BE2C (cell line): ENCODE data around the gene SERPINA6.

ENCODE experiments used
- DNase-seq: peaks from one replicate; pipeline ENCODE4 v3.0.0-alpha.2; 2020
- H3K27me3 ChIP-seq: fragments of 250-450 bp; sonication (Bioruptor Pico); 2 replicates; pipeline ENCODE4 v1.5.1; 2020; ENCODE audit warnings: mild to moderate bottlenecking
- H3K36me3 ChIP-seq: fragments of 250-450 bp; sonication (Bioruptor Pico); 2 replicates; pipeline ENCODE4 v1.5.1; 2020; ENCODE audit warnings: mild to moderate bottlenecking
- H3K4me1 ChIP-seq: fragments of 250-450 bp; sonication (Bioruptor Pico); 2 replicates; pipeline ENCODE4 v1.5.1; 2020
- H3K4me3 ChIP-seq: 2 replicates; pipeline ENCODE4 v1.5.1; 2011; ENCODE audit warnings: low read depth, low read length
- H3K9me3 ChIP-seq: fragments of 250-450 bp; sonication (Bioruptor Pico); 2 replicates; pipeline ENCODE4 v1.5.1; 2020
- CTCF ChIP-seq: IDR thresholded peaks from 2 replicates; pipeline ENCODE4 v1.5.1; 2012; ENCODE audit warnings: mild to moderate bottlenecking, low read depth, low read length

SERPINA6 gene

GRCh38 chr14:94320243-94320642, 2.9 kb downstream of the SERPINA6 start:
- H3K4me3 ChIP-seq = no peak overlapping the region
- no peaks in the 10 kb centered on the region for H3K27me3 ChIP-seq
- no peaks in the 10 kb centered on the region for H3K36me3 ChIP-seq
- H3K9me3 ChIP-seq = no peaks in the 10 kb centered on the region
- TF ChIP-seq CTCF = no peak
- no peaks in the 10 kb centered on the region for H3K4me1 ChIP-seq
- DNase-seq = no peak

- Histone ChIP-seq H3K36me3 (no peaks in the 10 kb centered on the region), H3K9me3 (no peaks in the 10 kb centered on the region), H3K4me1 (no peaks in the 10 kb centered on the region), H3K4me3 (no peak overlapping the region), H3K27me3 (no peaks in the 10 kb centered on the region)
- no peak for TF ChIP-seq CTCF
- DNase-seq = no peak
Measured at GRCh38 chr14:94317259-94317658, 5.9 kb downstream of the SERPINA6 start.

GRCh38 chr14:94316692-94317091, 6.4 kb downstream of the SERPINA6 start:
- no peaks in the 10 kb centered on the region for H3K4me1 ChIP-seq
- TF ChIP-seq CTCF = no peak
- no peaks in the 10 kb centered on the region for H3K27me3 ChIP-seq
- H3K9me3 ChIP-seq = no peaks in the 10 kb centered on the region
- H3K36me3 ChIP-seq = no peaks in the 10 kb centered on the region
- no peak for DNase-seq
- H3K4me3 ChIP-seq = no peak overlapping the region

- TF ChIP-seq CTCF = no peak
- no peak for DNase-seq
- no peak overlapping the region for H3K4me3 ChIP-seq
- no peaks in the 10 kb centered on the region for H3K36me3 ChIP-seq
- H3K4me1 ChIP-seq = no peaks in the 10 kb centered on the region
- no peaks in the 10 kb centered on the region for H3K27me3 ChIP-seq
- H3K9me3 ChIP-seq = no peaks in the 10 kb centered on the region
Measured at GRCh38 chr14:94314890-94315289, 8.2 kb downstream of the SERPINA6 start.

GRCh38 chr14:94313991-94314655, 9.0 kb downstream of the SERPINA6 start:
- no peaks in the 10 kb centered on the region for H3K4me1 ChIP-seq
- H3K36me3 ChIP-seq = no peaks in the 10 kb centered on the region
- no peak for DNase-seq
- TF ChIP-seq CTCF = no peak
- H3K4me3 ChIP-seq = no peak overlapping the region
- H3K27me3 ChIP-seq = no peaks in the 10 kb centered on the region
- H3K9me3 ChIP-seq = no peaks in the 10 kb centered on the region

GRCh38 chr14:94312481-94313246, 10.5 kb downstream of the SERPINA6 start:
- H3K9me3 ChIP-seq = no peaks in the 10 kb centered on the region
- no peaks in the 10 kb centered on the region for H3K36me3 ChIP-seq
- TF ChIP-seq CTCF = no peak
- no peak overlapping the region for H3K4me3 ChIP-seq
- H3K27me3 ChIP-seq = no peaks in the 10 kb centered on the region
- H3K4me1 ChIP-seq = no peaks in the 10 kb centered on the region
- no peak for DNase-seq
